ENCODE results near the gene SERPINB2. TPM values are rescaled to one million over a fixed set of nuclear protein-coding genes. Genes with fewer than 3 reads are reported as not detected.

The SERPINB2 gene, protein sequence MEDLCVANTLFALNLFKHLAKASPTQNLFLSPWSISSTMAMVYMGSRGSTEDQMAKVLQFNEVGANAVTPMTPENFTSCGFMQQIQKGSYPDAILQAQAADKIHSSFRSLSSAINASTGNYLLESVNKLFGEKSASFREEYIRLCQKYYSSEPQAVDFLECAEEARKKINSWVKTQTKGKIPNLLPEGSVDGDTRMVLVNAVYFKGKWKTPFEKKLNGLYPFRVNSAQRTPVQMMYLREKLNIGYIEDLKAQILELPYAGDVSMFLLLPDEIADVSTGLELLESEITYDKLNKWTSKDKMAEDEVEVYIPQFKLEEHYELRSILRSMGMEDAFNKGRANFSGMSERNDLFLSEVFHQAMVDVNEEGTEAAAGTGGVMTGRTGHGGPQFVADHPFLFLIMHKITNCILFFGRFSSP
- not detected for polyA plus RNA-seq (2013, experiment 1 of 2)
- polyA plus RNA-seq (2013, experiment 2 of 2), result not detected

DNA sequence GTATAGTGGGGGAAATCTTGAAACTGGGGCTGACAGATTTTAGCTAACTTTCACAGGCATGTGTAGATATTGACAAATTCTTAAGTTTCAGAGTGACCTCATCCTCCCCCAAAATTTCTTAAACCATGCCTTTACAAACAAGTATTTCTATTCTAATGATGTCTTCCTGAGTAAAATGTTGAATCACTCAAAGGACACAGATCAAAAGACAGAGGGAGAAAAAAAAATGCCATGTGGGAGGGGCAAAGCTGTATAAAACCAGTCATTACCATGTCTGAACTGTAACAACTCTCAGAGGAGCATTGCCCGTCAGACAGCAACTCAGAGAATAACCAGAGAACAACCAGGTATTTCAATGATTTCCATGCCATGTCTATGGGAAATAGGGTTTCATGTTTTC lies at the start of gene SERPINB2:
TSS of gene SERPINB2 (plus strand) at position 282 of the 400 bp plus-strand sequence. CDS start 3,740 bp downstream, outside the sequence.
- H3K27me3 ChIP-seq (ENCODE audit: insufficient read depth, low read length), result no peaks in the 10 kb centered on the region
- no peak within 1 kb of the TSS for H3K27ac ChIP-seq (ENCODE audit: low read depth, low read length)
- no peak within 1 kb of the TSS for H3K9ac ChIP-seq (ENCODE audit: low read depth, low read length)
- H3K4me1 ChIP-seq (ENCODE audit: insufficient read depth, low read length), result no peaks in the 10 kb centered on the region
- WGBS, result 82% methylated on average over 1 of the region's 1 CpG
- H3K9me3 ChIP-seq (ENCODE audit: insufficient read depth, low read depth, low read length), result no peaks in the 10 kb centered on the region
- H3K36me3 ChIP-seq (ENCODE audit: insufficient read depth, low read length), result no peaks in the 10 kb centered on the region
- no peak within 1 kb of the TSS for H3K4me3 ChIP-seq (ENCODE audit: low read length)

DNA sequence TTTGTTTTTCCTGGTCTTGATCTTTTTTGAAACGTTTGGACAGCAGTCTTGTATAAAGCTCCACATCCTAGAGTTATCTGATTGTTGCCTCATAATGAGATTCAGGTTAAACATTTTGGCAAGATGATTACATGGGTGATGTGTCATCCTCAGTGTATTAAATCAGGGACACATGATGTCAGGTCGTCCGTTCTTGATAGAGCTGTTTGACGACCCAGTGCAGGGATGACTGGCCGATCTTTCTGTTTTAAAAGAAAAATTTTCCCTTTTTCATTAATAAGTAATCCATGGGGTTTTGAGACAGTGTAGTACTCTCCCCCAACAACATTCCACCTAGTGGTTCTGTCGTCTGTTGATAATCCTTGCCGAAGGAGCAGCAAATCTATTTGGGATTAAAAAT lies 44.5 kb upstream of the SERPINB2 start:
- H3K9ac ChIP-seq (ENCODE audit: low read depth, low read length), result no peak overlapping the region
- H3K4me3 ChIP-seq (ENCODE audit: low read length), result no peak overlapping the region
- WGBS, result 81% methylated on average over 6 of the region's 7 CpGs
- no peaks in the 10 kb centered on the region for H3K27me3 ChIP-seq (ENCODE audit: insufficient read depth, low read length)
- H3K9me3 ChIP-seq (ENCODE audit: insufficient read depth, low read depth, low read length), result no peaks in the 10 kb centered on the region
- H3K36me3 ChIP-seq (ENCODE audit: insufficient read depth, low read length), result no peaks in the 10 kb centered on the region
- H3K27ac ChIP-seq (ENCODE audit: low read depth, low read length), result no peak overlapping the region
- no peaks in the 10 kb centered on the region for H3K4me1 ChIP-seq (ENCODE audit: insufficient read depth, low read length)

DNA sequence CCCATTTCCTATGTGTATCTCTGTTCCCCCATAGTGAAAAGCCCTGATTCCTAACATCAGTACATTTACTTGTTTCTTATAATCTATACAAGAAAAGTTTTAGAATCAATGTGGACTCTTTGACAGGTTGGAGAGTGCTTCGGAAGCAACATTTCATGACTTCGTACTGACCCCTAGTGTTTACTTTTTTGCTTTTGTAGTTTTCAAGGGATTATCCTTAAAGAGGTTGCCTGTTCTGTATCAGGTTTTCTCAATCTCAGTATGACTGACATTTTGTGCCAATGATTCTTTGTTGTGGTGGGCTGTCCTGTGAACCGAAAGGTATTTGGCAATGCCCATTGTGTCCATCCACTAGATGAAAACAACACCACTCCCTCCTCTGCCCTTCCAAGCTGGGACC lies 43.3 kb upstream of the SERPINB2 start:
- no peak overlapping the region for H3K9ac ChIP-seq (ENCODE audit: low read depth, low read length)
- no peak overlapping the region for H3K27ac ChIP-seq (ENCODE audit: low read depth, low read length)
- H3K9me3 ChIP-seq (ENCODE audit: insufficient read depth, low read depth, low read length), result no peaks in the 10 kb centered on the region
- H3K4me3 ChIP-seq (ENCODE audit: low read length), result no peak overlapping the region
- 34% methylated on average over 3 of the region's 3 CpGs for WGBS
- H3K36me3 ChIP-seq (ENCODE audit: insufficient read depth, low read length), result no peaks in the 10 kb centered on the region
- no peaks in the 10 kb centered on the region for H3K27me3 ChIP-seq (ENCODE audit: insufficient read depth, low read length)
- H3K4me1 ChIP-seq (ENCODE audit: insufficient read depth, low read length), result no peaks in the 10 kb centered on the region

DNA sequence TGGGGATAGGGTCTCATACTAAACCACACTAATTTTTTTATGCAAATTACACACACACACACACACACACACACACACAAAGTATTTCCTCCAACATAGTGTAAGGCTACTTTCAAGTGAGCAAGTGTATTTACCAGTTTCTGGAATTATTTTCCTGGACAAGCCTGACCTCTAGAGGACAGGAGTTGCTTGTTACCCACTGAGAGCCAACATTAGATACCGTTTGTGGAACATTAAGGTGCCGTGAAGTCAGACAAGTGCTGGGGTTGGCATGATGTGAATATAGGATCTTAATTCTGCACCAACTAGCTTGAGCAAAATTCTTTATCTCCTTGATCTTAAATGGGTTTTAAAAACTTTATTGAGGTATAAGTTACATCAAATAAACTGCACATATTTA lies 39.3 kb upstream of the SERPINB2 start:
- 51% methylated on average over 2 of the region's 2 CpGs for WGBS
- H3K9ac ChIP-seq (ENCODE audit: low read depth, low read length), result no peak overlapping the region

DNA sequence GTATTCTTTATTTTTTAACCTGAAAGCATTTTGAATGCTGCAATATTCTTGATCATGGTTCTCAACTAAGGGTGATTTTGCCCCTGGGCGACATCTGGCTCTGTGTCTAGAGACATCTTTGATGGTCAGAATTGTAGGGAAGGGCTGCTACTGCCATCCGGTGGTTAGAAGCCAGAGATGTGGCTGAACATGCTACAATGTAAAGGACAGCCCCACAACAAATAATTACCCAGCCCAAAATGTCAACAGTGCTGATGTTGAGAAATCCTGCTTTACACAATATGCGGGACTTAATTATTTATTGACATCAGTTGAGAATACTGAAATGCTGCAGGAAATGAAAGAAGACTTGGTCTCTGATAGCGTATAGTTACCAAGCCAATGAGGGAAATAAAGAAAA lies 37.5 kb upstream of the SERPINB2 start:
- Histone ChIP-seq H3K27me3 (ENCODE audit: insufficient read depth, low read length) (no peaks in the 10 kb centered on the region), H3K9ac (ENCODE audit: low read depth, low read length) (no peak overlapping the region), H3K27ac (ENCODE audit: low read depth, low read length) (no peak overlapping the region), H3K9me3 (ENCODE audit: insufficient read depth, low read depth, low read length) (no peaks in the 10 kb centered on the region), H3K4me3 (ENCODE audit: low read length) (no peak overlapping the region), H3K4me1 (ENCODE audit: insufficient read depth, low read length) (no peaks in the 10 kb centered on the region), H3K36me3 (ENCODE audit: insufficient read depth, low read length) (no peaks in the 10 kb centered on the region)
- WGBS, result 63% methylated on average over 4 of the region's 4 CpGs

More for the DNA sequence above, 39.3 kb upstream of the SERPINB2 start:
- no peak overlapping the region for H3K27ac ChIP-seq (ENCODE audit: low read depth, low read length)
- H3K4me3 ChIP-seq (ENCODE audit: low read length), result no peak overlapping the region
- H3K4me1 ChIP-seq (ENCODE audit: insufficient read depth, low read length), result no peaks in the 10 kb centered on the region
- H3K27me3 ChIP-seq (ENCODE audit: insufficient read depth, low read length), result no peaks in the 10 kb centered on the region
- H3K36me3 ChIP-seq (ENCODE audit: insufficient read depth, low read length), result no peaks in the 10 kb centered on the region
- H3K9me3 ChIP-seq (ENCODE audit: insufficient read depth, low read depth, low read length), result no peaks in the 10 kb centered on the region

DNA sequence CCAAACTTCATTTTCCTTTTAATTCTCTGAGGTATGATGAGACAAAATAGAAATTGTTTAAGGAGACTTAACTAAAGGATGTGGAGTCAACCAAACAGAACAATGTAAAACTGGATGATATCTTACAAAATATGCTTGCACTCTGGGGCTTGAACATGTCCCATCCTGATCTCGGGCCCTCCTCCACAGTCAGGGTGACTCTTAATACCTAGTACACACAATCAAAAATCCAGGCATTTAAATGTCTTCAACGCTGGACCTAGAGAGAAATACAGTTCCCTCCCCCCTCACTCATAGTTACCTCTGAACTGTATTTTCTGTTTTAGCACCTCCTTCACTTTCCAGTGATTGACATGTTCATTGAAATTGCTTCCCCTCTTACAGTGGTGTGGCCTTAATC lies 36.9 kb upstream of the SERPINB2 start:
- Histone ChIP-seq H3K27ac (ENCODE audit: low read depth, low read length) (no peak overlapping the region), H3K9ac (ENCODE audit: low read depth, low read length) (no peak overlapping the region), H3K9me3 (ENCODE audit: insufficient read depth, low read depth, low read length) (no peaks in the 10 kb centered on the region), H3K36me3 (ENCODE audit: insufficient read depth, low read length) (no peaks in the 10 kb centered on the region), H3K4me1 (ENCODE audit: insufficient read depth, low read length) (no peaks in the 10 kb centered on the region), H3K27me3 (ENCODE audit: insufficient read depth, low read length) (no peaks in the 10 kb centered on the region), H3K4me3 (ENCODE audit: low read length) (no peak overlapping the region)
- WGBS, result 91% methylated on average over 2 of the region's 2 CpGs

DNA sequence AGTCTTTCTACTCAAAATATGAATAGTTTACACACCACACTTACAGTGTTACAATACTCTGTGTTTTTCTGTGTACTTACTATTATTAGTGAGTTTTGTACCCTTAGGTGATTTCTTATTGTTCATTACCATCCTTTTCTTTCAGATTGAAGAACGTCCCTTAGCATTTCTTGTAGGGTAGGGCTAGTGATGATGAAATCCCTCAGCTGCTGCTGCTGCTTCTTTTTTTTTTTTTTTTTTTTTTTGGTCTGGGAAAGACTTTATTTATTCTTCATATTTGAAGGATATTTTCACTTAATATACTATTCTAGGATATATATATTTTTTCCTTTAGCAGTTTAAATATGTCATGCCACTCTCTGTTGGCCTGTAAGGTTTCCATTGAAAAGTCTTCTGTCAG lies 29.0 kb upstream of the SERPINB2 start:
- Histone ChIP-seq H3K9ac (ENCODE audit: low read depth, low read length) (no peak overlapping the region), H3K4me3 (ENCODE audit: low read length) (no peak overlapping the region), H3K9me3 (ENCODE audit: insufficient read depth, low read depth, low read length) (no peaks in the 10 kb centered on the region), H3K27ac (ENCODE audit: low read depth, low read length) (no peak overlapping the region), H3K4me1 (ENCODE audit: insufficient read depth, low read length) (no peaks in the 10 kb centered on the region), H3K27me3 (ENCODE audit: insufficient read depth, low read length) (no peaks in the 10 kb centered on the region), H3K36me3 (ENCODE audit: insufficient read depth, low read length) (no peaks in the 10 kb centered on the region)
- no CpG with 5 or more reads among the region's 1 CpG for WGBS

DNA sequence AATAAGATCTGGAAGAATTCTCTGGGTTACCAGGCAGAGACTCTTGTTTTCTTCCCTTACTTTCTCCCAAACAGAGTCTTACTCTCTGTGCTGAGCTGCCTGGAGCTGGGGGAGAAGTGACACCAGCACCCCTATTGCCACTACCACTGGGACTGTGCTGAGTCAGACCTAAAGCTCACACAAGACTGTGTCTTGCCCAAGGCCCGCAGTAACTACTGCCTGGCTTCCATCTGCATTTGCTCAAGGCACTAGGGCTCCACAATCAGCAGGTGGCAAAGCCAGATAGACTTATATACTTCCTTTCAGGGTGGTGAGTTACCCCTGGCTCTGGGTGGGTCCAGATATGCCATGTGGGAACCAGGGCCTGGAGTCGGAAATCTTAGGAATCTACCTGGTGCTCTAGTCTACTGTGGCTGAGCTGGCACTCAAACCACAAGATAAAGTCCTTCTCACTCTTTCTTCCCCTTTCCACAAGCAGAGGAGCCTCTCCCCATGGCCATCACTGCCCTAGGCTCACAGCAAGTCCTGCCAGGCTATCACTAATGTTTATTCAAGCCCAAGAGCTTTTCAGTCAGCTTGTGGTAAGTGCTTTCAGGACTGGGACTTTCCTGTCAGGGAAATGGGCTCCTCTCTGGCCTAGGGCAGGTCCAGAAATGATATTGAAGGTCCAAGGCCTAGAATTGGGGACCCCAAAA lies 27.6 kb upstream of the SERPINB2 start:
- 90% methylated on average over 2 of the region's 2 CpGs for WGBS

DNA sequence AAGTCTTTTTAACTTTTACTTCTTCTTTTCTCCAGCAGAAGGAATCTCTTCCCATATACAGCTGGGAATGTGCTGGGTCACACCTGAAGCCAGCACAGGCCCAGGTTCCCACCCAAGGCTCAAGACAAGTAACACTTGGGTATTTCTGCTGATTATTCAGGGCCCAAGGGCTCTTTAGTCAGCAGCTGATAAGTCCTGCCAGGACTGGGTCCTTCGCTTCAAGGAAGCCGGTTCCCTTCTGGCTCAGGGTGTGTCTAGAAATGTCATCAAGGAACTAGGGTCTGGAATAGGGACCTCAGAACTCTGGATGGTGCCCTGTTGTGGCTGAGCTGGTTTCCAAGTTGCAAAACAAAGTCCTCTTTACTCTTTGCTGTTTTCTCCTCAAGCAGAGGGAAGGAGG lies 27.0 kb upstream of the SERPINB2 start:
- no peak overlapping the region for H3K9ac ChIP-seq (ENCODE audit: low read depth, low read length)
- no peaks in the 10 kb centered on the region for H3K4me1 ChIP-seq (ENCODE audit: insufficient read depth, low read length)
- H3K36me3 ChIP-seq (ENCODE audit: insufficient read depth, low read length), result no peaks in the 10 kb centered on the region
- H3K27me3 ChIP-seq (ENCODE audit: insufficient read depth, low read length), result no peaks in the 10 kb centered on the region
- no peaks in the 10 kb centered on the region for H3K9me3 ChIP-seq (ENCODE audit: insufficient read depth, low read depth, low read length)
- no peak overlapping the region for H3K4me3 ChIP-seq (ENCODE audit: low read length)
- WGBS, result 89% methylated on average over 2 of the region's 2 CpGs
- H3K27ac ChIP-seq (ENCODE audit: low read depth, low read length), result no peak overlapping the region

More for the DNA sequence above, 27.6 kb upstream of the SERPINB2 start:
- no peaks in the 10 kb centered on the region for H3K9me3 ChIP-seq (ENCODE audit: insufficient read depth, low read depth, low read length)
- H3K9ac ChIP-seq (ENCODE audit: low read depth, low read length), result no peak overlapping the region
- no peaks in the 10 kb centered on the region for H3K4me1 ChIP-seq (ENCODE audit: insufficient read depth, low read length)
- no peak overlapping the region for H3K4me3 ChIP-seq (ENCODE audit: low read length)
- no peaks in the 10 kb centered on the region for H3K36me3 ChIP-seq (ENCODE audit: insufficient read depth, low read length)
- no peaks in the 10 kb centered on the region for H3K27me3 ChIP-seq (ENCODE audit: insufficient read depth, low read length)
- no peak overlapping the region for H3K27ac ChIP-seq (ENCODE audit: low read depth, low read length)

DNA sequence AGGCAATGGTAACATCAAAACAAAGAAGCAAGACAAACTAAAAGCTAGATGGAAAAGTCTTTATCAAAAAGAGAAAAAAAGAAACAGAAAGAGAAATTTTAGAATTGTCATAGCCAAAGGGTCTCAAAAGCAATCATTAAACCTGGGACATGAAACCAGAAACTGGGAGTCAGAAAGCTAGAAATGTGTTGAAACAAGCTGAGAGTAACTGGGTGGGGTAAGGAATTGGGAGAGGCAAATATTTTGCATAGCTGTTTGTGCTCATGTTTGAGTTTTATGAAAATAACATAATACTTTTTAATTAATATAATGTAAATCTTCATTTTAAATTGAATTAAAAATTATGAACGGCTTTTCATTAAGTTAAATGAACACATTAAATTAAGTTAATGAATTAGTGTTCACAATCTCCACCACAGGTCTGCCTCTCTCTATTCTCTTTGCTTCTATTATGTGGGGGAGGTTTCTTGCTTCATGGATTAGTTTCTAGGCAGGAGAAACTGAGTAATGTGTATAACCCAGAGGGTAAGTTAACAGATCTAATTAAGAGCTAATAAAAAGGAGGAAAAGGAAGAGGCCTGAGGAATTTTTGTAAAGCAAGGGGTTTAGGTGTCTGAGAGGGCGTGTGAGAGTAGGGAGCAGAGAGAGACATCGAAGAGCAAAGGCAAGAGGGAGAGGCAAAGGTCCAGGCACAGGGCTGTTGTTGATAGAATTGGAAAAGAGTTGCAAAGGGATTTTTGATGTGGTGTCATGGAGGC lies 20.0 kb upstream of the SERPINB2 start:
- H3K27me3 ChIP-seq (ENCODE audit: insufficient read depth, low read length), result no peaks in the 10 kb centered on the region
- H3K9me3 ChIP-seq (ENCODE audit: insufficient read depth, low read depth, low read length), result no peaks in the 10 kb centered on the region
- H3K36me3 ChIP-seq (ENCODE audit: insufficient read depth, low read length), result no peaks in the 10 kb centered on the region
- no peak overlapping the region for H3K9ac ChIP-seq (ENCODE audit: low read depth, low read length)
- no peaks in the 10 kb centered on the region for H3K4me1 ChIP-seq (ENCODE audit: insufficient read depth, low read length)
- 90% methylated on average over 2 of the region's 3 CpGs for WGBS
- no peak overlapping the region for H3K4me3 ChIP-seq (ENCODE audit: low read length)
- H3K27ac ChIP-seq (ENCODE audit: low read depth, low read length), result no peak overlapping the region

DNA sequence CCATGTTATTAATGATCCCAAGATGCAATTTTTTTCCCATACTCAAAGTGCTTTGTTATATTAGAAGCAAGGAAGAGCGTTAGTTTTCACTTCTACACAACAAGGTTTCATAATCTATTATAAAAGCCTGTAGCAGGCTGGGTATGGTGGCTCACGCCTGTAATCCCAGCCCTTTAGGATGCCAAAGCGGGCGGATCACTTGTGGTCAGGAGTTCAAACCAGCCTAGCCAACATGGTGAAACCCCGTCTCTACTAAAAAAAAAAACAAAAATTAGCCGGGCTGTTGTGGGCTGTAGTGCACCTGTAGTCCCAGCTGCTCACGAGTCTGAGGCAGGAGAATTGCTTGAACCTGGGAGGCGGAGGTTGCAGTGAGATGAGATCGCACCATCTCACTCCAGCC lies 19.0 kb upstream of the SERPINB2 start:
- Histone ChIP-seq H3K27me3 (ENCODE audit: insufficient read depth, low read length) (no peaks in the 10 kb centered on the region), H3K9me3 (ENCODE audit: insufficient read depth, low read depth, low read length) (no peaks in the 10 kb centered on the region), H3K4me3 (ENCODE audit: low read length) (no peak overlapping the region), H3K9ac (ENCODE audit: low read depth, low read length) (no peak overlapping the region), H3K4me1 (ENCODE audit: insufficient read depth, low read length) (no peaks in the 10 kb centered on the region), H3K27ac (ENCODE audit: low read depth, low read length) (no peak overlapping the region), H3K36me3 (ENCODE audit: insufficient read depth, low read length) (no peaks in the 10 kb centered on the region)
- 97% methylated on average over 8 of the region's 9 CpGs for WGBS

Measured in HUES64 (cell line).